Loucy (cell line): ENCODE results near the gene RNF44.

Experiments
- EZH2phosphoT487 ChIP-seq: fragments of 200-600 bp; IDR thresholded peaks from 2 replicates; pipeline ENCODE4 v1.6.1; 2018; ENCODE audit warnings: antibody characterized with exemption, mild to moderate bottlenecking, moderate library complexity, borderline replicate concordance
- TF ChIP-seq, protein P1 (sequence below): fragments of 200-600 bp; sonication (generic); conservative IDR thresholded peaks from 2 replicates; pipeline ENCODE4 v1.5.1; 2014; ENCODE audit warnings: mild to moderate bottlenecking, antibody characterized with exemption, low read length

DNA sequence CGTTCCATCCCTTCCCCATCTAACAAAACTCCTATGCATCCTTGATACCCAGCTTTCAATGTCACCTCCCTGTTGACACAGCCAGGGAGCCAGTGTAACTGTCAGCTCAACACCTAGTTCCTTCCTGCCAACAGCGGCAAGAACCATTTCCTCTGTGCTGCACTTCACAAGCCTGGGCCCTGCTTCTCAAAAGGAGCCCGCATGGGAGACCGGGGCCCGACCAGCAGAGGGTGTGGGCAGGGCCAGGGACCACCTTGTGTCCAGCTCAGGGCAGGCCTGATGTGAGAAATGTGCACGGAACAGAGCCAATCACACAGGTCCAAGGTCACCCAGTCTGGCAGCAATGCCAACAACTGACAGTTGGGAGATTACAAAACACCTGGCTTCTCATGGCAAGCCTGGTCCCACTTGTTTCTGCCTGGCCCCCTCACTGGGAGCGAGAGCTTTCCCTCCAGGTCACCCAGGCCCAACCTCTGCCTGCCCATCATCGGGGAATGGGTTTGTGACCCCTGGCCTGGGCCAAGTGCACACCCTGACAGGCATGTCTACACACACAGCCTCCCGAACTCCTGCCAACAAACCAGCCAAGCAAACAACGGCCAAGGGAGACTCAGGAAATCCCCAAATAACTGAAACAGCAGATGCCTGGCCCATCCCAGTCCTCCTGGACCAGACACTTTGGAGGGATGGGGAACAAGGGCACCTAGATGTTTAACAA lies 3.1 kb downstream of the RNF44 start:
- TF ChIP-seq, protein P1, sequence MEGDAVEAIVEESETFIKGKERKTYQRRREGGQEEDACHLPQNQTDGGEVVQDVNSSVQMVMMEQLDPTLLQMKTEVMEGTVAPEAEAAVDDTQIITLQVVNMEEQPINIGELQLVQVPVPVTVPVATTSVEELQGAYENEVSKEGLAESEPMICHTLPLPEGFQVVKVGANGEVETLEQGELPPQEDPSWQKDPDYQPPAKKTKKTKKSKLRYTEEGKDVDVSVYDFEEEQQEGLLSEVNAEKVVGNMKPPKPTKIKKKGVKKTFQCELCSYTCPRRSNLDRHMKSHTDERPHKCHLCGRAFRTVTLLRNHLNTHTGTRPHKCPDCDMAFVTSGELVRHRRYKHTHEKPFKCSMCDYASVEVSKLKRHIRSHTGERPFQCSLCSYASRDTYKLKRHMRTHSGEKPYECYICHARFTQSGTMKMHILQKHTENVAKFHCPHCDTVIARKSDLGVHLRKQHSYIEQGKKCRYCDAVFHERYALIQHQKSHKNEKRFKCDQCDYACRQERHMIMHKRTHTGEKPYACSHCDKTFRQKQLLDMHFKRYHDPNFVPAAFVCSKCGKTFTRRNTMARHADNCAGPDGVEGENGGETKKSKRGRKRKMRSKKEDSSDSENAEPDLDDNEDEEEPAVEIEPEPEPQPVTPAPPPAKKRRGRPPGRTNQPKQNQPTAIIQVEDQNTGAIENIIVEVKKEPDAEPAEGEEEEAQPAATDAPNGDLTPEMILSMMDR: peak; percentile 28; the same call in 1 of the 2 replicates
- TF ChIP-seq EZH2phosphoT487: no peak
